ENCODE data around the gene HTRA2.
"Not testable (repeated sequence)": the region's sequence is repeated elsewhere in the genome, so short reads cannot be mapped to it uniquely, and the experiment has no call there.

GRCh38 chr2:74483675-74484164, 46.0 kb upstream of the HTRA2 start:
- TF ChIP-seq, protein P1, sequence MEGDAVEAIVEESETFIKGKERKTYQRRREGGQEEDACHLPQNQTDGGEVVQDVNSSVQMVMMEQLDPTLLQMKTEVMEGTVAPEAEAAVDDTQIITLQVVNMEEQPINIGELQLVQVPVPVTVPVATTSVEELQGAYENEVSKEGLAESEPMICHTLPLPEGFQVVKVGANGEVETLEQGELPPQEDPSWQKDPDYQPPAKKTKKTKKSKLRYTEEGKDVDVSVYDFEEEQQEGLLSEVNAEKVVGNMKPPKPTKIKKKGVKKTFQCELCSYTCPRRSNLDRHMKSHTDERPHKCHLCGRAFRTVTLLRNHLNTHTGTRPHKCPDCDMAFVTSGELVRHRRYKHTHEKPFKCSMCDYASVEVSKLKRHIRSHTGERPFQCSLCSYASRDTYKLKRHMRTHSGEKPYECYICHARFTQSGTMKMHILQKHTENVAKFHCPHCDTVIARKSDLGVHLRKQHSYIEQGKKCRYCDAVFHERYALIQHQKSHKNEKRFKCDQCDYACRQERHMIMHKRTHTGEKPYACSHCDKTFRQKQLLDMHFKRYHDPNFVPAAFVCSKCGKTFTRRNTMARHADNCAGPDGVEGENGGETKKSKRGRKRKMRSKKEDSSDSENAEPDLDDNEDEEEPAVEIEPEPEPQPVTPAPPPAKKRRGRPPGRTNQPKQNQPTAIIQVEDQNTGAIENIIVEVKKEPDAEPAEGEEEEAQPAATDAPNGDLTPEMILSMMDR (IDR thresholded peaks at IDR 0.05), result not testable (repeated sequence)
- TF ChIP-seq ZFX (IDR thresholded peaks at IDR 0.05; ENCODE audit: borderline replicate concordance), result not testable (repeated sequence)
